ENCODE data around the gene RAPGEF4.

DNA sequence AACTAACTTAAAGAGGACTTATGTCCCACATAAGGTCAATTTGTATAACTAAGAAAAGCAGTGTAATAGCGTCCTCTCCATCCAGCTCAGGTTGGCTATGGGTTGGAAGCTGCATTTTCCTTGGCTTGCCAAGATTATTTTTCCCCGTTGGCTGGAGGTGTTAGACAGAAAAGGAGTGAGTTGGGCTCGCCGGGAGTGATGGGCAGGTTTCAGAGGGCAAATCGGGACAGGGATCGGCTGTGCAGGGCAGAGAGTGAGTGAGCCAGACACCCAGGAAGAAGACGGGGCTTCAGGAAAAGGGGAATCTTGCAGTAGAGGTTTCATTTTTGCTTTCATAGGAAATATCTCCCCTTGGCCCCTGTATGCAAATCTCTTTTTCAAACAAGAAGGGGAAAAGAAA lies 298.5 kb downstream of the RAPGEF4 start:
- no peak for TF ChIP-seq CTCF (IDR thresholded peaks at IDR 0.05; ENCODE audit: low read depth, low read length)
- TF ChIP-seq EZH2phosphoT487 (IDR thresholded peaks at IDR 0.05; ENCODE audit: low read depth), result no peak
